Measurements from ENCODE around the gene LMBR1. TPM values are rescaled to one million over a fixed set of nuclear protein-coding genes. Genes with fewer than 3 reads are reported as not detected.
"Not testable (repeated sequence)": the region's sequence is repeated elsewhere in the genome, so short reads cannot be mapped to it uniquely, and the experiment has no call there.

LMBR1 gene
- polyA plus RNA-seq, 4 donors: 39.4 to 46.9 (median 43.3) TPM

- DNase-seq (ENCODE audit: low read depth in 4 of 4, low spot score in 2 of 4): no peak
These were observed 254.4 kb downstream of the LMBR1 start for GRCh38 chr7:156638443-156639077.

GRCh38 chr7:156637093-156637492 is 255.9 kb downstream of the LMBR1 start:
- not testable (repeated sequence) for DNase-seq (ENCODE audit: low read depth in 4 of 4, low spot score in 2 of 4)

- DNase-seq (ENCODE audit: low read depth in 4 of 4, low spot score in 2 of 4): no peak
These were observed 257.2 kb downstream of the LMBR1 start for GRCh38 chr7:156635529-156636385.

- no peak for DNase-seq (ENCODE audit: low read depth in 4 of 4, low spot score in 2 of 4)
These were observed 258.9 kb downstream of the LMBR1 start for GRCh38 chr7:156634117-156634516.

GRCh38 chr7:156629873-156630272 is 263.1 kb downstream of the LMBR1 start:
- DNase-seq (ENCODE audit: low read depth in 4 of 4, low spot score in 2 of 4): no peak

GRCh38 chr7:156628562-156628961 is 264.4 kb downstream of the LMBR1 start:
- DNase-seq (ENCODE audit: low read depth in 4 of 4, low spot score in 2 of 4): no peak

Other genes starting within 250 kb of the LMBR1 start
- 10 to 100 TPM; 13.7 to 34.4 (median 23.6) TPM for gene NOM1, start 56.5 kb upstream of the LMBR1 start, polyA plus RNA-seq (ENCODE audit: insufficient read length in 4 of 4)
- under 1 TPM in 2 of 4 donors, not detected in 2; 0.14 to 0.17 TPM for gene MNX1, start 117.5 kb upstream of the LMBR1 start, polyA plus RNA-seq (ENCODE audit: insufficient read length in 4 of 4)
- gene UBE3C, start 245.7 kb upstream of the LMBR1 start, polyA plus RNA-seq (ENCODE audit: insufficient read length in 4 of 4): 10 to 100 TPM; 36.2 to 45.0 (median 44.2) TPM

Measured in left renal cortex interstitium (tissue), 4 donors.